HepG2 (cell line): Measurements from ENCODE around the gene PPOX. TPM values are rescaled to one million over a fixed set of nuclear protein-coding genes. Genes with fewer than 3 reads are reported as not detected.

Source experiments
- ATAC-seq: fragments of 200-7000 bp; cut with Tn5 transposase; 3 replicates; pipeline ENCODE4 v1.9.1; 2020; ENCODE audit warnings: mild to moderate bottlenecking, moderate library complexity
- BruUV-seq: library from RNA; stranded (reverse); fragments of 400-500 nt; replicated peaks from 2 replicates; lab custom pipeline; 2021; lab: Mats Ljungman, UMichigan
- CTCF ChIA-PET: fragments of 300-600 bp; formaldehyde crosslinking; extraction: SDS; loops from one replicate; lab custom pipeline; 2021; ENCODE audit warnings: low total read pairs, inconsistent platforms, low intra/inter-chr PET ratio; lab: Yijun Ruan, JAX
- POLR2A ChIA-PET: fragments of 350-600 bp; sonication (Branson Sonifier 250); formaldehyde crosslinking; loops from one replicate; lab custom pipeline; 2020; ENCODE audit warnings: antibody characterized with exemption, inconsistent platforms; lab: Yijun Ruan, JAX
- DNase-seq: peaks from one replicate; pipeline ENCODE4 v3.0.0-alpha.2; 2015; ENCODE audit warnings: low spot score
- FAIRE-seq: peaks from 3 replicates; lab custom pipeline; 2011; peaks lifted over from hg19 to GRCh38; lab: Jason Lieb, UNC
- H2AFZ ChIP-seq: one replicate; pipeline ENCODE4 v1.6.1; 2011; ENCODE audit warnings: low read length, inconsistent platforms
- H3K27ac ChIP-seq: fragments of 300-600 bp; 3 replicates; pipeline ENCODE4 v1.8.0; 2011; ENCODE audit warnings: mixed run types, mild to moderate bottlenecking, mixed read lengths, low read length, inconsistent platforms; ENCODE audit not compliant: insufficient read depth; ENCODE audit errors: extremely low read length
- H3K27me3 ChIP-seq, 2 experiments: fragments of 200-600 bp in 1 of 2; 2 replicates in 1 of 2; 3 replicates in 1 of 2; pipeline versions ENCODE4 v1.6.0 to v1.8.0; 2011; ENCODE audit warnings: low read length in 2 of 2, mild to moderate bottlenecking in 2 of 2, moderate library complexity in 2 of 2, inconsistent platforms in 1 of 2; ENCODE audit not compliant: insufficient read depth in 2 of 2, control insufficient read depth in 1 of 2
- H3K36me3 ChIP-seq, 2 experiments: fragments of 200-600 bp in 1 of 2; replicated peaks in 1 of 2; 2 replicates in 1 of 2; 3 replicates in 1 of 2; pipeline versions ENCODE4 v1.5.1 to v1.8.0; 2011; ENCODE audit warnings: low read length in 2 of 2, inconsistent platforms in 1 of 2; ENCODE audit not compliant: insufficient read depth in 2 of 2, control insufficient read depth in 1 of 2
- H3K4me1 ChIP-seq: 2 replicates; pipeline ENCODE4 v1.5.1; 2012; ENCODE audit warnings: low read length, inconsistent platforms; ENCODE audit not compliant: insufficient read depth
- H3K4me2 ChIP-seq: 2 replicates; pipeline ENCODE4 v1.6.0; 2011; ENCODE audit warnings: low read depth, low read length, inconsistent platforms
- H3K4me3 ChIP-seq, 3 experiments: fragments of 200-600 bp in 1 of 3; sonication (generic), shearing (Covaris generic) in 1 of 3; replicated peaks in 1 of 3; 2 replicates each; pipeline ENCODE4 v1.5.1; 2011 to 2016; ENCODE audit warnings: low read length in 3 of 3, inconsistent platforms in 2 of 3, low read depth in 2 of 3, mild to moderate bottlenecking in 2 of 3, control low read depth in 1 of 3, mixed read lengths in 1 of 3; ENCODE audit not compliant: insufficient read depth in 1 of 3
- H3K79me2 ChIP-seq: one replicate; pipeline ENCODE4 v1.6.1; 2011; ENCODE audit warnings: low read length, inconsistent platforms; ENCODE audit not compliant: insufficient read depth
- H3K9ac ChIP-seq: 2 replicates; pipeline ENCODE4 v1.6.0; 2011; ENCODE audit warnings: mild to moderate bottlenecking, low read depth, low read length, inconsistent platforms; ENCODE audit not compliant: insufficient read depth
- H3K9me3 ChIP-seq: 2 replicates; pipeline ENCODE4 v1.5.1; 2012; ENCODE audit warnings: mild to moderate bottlenecking, low read length
- H4K20me1 ChIP-seq: 2 replicates; pipeline ENCODE4 v1.6.0; 2011; ENCODE audit warnings: inconsistent platforms, mild to moderate bottlenecking, low read length, moderate library complexity; ENCODE audit not compliant: insufficient read depth
- ATF6 ChIP-seq: sonication (generic); formaldehyde crosslinking; conservative IDR thresholded peaks from 2 replicates; pipeline ENCODE4 v1.4.0; 2020; ENCODE audit warnings: missing genetic modification reagents
- ELF4 ChIP-seq: sonication (generic); formaldehyde crosslinking; IDR thresholded peaks from 2 replicates; pipeline ENCODE4 v1.5.0; 2020; ENCODE audit warnings: missing genetic modification reagents, mild to moderate bottlenecking, moderate library complexity, borderline replicate concordance
- HDAC1 ChIP-seq: sonication (generic); formaldehyde crosslinking; IDR thresholded peaks from 2 replicates; pipeline ENCODE4 v1.5.1; 2020; ENCODE audit warnings: mild to moderate bottlenecking, missing genetic modification reagents
- HNRNPUL1 ChIP-seq: fragments of 200-400 bp; formaldehyde crosslinking; IDR thresholded peaks from 2 replicates; pipeline ENCODE4 v1.6.1; 2017; ENCODE audit warnings: low read depth, mild to moderate bottlenecking, low read length, moderate library complexity
- KMT2A ChIP-seq: sonication (generic); formaldehyde crosslinking; IDR thresholded peaks from 2 replicates; pipeline ENCODE4 v1.4.0; 2020; ENCODE audit warnings: missing genetic modification reagents
- NAIF1 ChIP-seq: sonication (generic); formaldehyde crosslinking; IDR thresholded peaks from 2 replicates; pipeline ENCODE4 v1.5.0; 2020; ENCODE audit warnings: mild to moderate bottlenecking, missing genetic modification reagents, borderline replicate concordance
- POLR2A ChIP-seq, 2 experiments: IDR thresholded peaks; 2 replicates each; pipeline ENCODE4 v1.6.1; 2011; ENCODE audit warnings: low read depth in 2 of 2, low read length in 2 of 2, mild to moderate bottlenecking in 1 of 2, moderate library complexity in 1 of 2; ENCODE audit not compliant: insufficient read depth in 1 of 2
- RAD51 ChIP-seq: fragments of 450-650 bp; IDR thresholded peaks from 2 replicates; pipeline ENCODE4 v1.6.1; 2016; ENCODE audit warnings: borderline replicate concordance
- SP4 ChIP-seq: sonication (generic); formaldehyde crosslinking; IDR thresholded peaks from 2 replicates; pipeline ENCODE4 v1.8.1; 2023; ENCODE audit warnings: mild to moderate bottlenecking, missing genetic modification reagents
- STAT5B ChIP-seq: sonication (generic); formaldehyde crosslinking; IDR thresholded peaks from 2 replicates; pipeline ENCODE4 v1.4.0; 2020; ENCODE audit warnings: missing genetic modification reagents
- TBX2 ChIP-seq: sonication (generic); formaldehyde crosslinking; IDR thresholded peaks from 2 replicates; pipeline ENCODE4 v1.5.0; 2020; ENCODE audit warnings: missing genetic modification reagents, mild to moderate bottlenecking, borderline replicate concordance
- YEATS2 ChIP-seq: sonication (generic); formaldehyde crosslinking; IDR thresholded peaks from 2 replicates; pipeline ENCODE4 v1.4.0; 2020; ENCODE audit warnings: missing genetic modification reagents, borderline replicate concordance
- ZMYM3 ChIP-seq: sonication (generic); formaldehyde crosslinking; IDR thresholded peaks from 2 replicates; pipeline ENCODE4 v1.5.1; 2020; ENCODE audit warnings: mild to moderate bottlenecking, missing genetic modification reagents
- ZNF644 ChIP-seq: IDR thresholded peaks from 2 replicates; pipeline ENCODE4 v1.6.1; 2016; ENCODE audit warnings: low read depth
- ZNF720 ChIP-seq: sonication (generic); formaldehyde crosslinking; IDR thresholded peaks from 2 replicates; pipeline ENCODE4 v1.4.0; 2020; ENCODE audit warnings: missing genetic modification reagents
- ZNF772 ChIP-seq: sonication (generic); formaldehyde crosslinking; IDR thresholded peaks from 2 replicates; pipeline ENCODE4 v1.5.0; 2020; ENCODE audit warnings: mild to moderate bottlenecking, missing genetic modification reagents
- WGBS: methylation state at CpG from one replicate; pipeline ENCODE4 v1.1.6; 2017; ENCODE audit warnings: low lambda C conversion rate; 5-methylcytosine and 5-hydroxymethylcytosine counted together
- in situ Hi-C: cut with HindIII; loops from 2 replicates; pipeline ENCODE4 v1.10.0; 2017; ENCODE audit warnings: low pct_unique_long_range_greater_than_20kb; ENCODE audit not compliant: extremely low pct_ligation_motif_present
- intact Hi-C: fragments of 100-400 bp; cut with micrococcal nuclease; formaldehyde crosslinking; loops from one replicate; pipeline ENCODE4 v1.10.0; 2022; ENCODE audit not compliant: unreplicated experiment
- polyA plus RNA-seq, 8 experiments: library from polyadenylated mRNA; depleted of rRNA in 3 of 8; stranded (reverse) in 7 of 8; unstranded in 1 of 8; fragments of >200 nt; fragmentation: Illumina TruSeq in 4 of 8; extraction: Trizol in 4 of 8; gene quantifications; 2 replicates each; pipeline versions ENCODE4 v1.2.1 to v1.2.3, GENCODE V29; 2011 to 2016; ENCODE audit warnings: low read depth in 4 of 8, missing spikeins in 1 of 8, mixed read lengths in 1 of 8; ENCODE audit not compliant: insufficient read depth in 1 of 8
- total RNA-seq, 5 experiments: library from RNA; depleted of rRNA; stranded (reverse); fragments of >200 nt; fragmentation: Illumina TruSeq; extraction: Trizol; gene quantifications; 2 replicates each; pipeline ENCODE4 v1.2.3, GENCODE V29; 2016; ENCODE audit warnings: low read depth in 1 of 5
- TF ChIP-seq, protein P1 (sequence below): IDR thresholded peaks from 2 replicates; pipeline ENCODE4 v1.6.1; 2016
- TF ChIP-seq, protein P2 (sequence below): sonication (generic); formaldehyde crosslinking; IDR thresholded peaks from 2 replicates; pipeline ENCODE4 v1.4.0; 2020; ENCODE audit warnings: mild to moderate bottlenecking, missing genetic modification reagents

Gene PPOX
- total and polyA plus RNA-seq, 2 of the 13 experiments (the other 11 are each of a cell fraction or from before 2014, with no cell fraction given): 15.5 to 27.7 TPM

DNA sequence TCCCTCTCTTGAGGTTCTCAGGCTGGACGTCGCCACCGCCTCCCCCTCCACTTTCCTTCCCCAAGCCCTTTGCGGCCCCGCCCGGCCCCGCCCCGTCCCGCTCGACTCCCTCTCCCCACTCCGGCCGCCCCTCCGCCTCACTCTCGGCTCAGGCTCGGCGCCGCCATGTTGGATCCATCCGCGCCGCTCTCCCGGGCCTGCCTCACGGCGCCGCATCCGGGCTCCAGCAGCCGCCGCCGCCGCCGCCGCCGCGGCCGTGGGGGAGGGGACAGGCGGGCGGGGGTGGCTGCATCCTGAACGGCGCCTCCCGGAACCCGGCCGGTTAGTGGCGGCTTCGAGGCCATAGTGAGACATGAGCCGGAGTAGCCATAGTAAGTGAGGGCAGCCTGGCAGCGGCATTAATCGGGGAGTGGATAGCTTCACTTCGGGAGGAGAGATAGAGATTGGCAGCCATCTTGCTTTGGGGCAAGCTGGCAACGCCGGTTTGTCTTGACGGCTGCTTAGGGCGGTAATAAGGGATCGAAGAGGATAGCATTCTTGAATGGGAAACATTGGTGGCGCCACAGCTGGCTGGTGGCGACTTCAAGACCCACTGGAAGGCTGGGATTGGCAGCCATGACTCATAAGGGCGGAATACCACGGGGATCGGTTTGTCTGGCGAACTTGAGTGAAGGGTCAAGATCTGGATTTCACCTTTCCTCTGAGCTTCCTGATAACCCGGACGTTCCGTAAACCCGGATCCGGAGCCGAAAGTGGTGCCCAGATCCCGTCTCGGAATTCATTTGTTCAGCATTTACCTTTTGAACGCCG is 33.6 kb upstream of the PPOX start, which contains the start of gene DEDD (continued):
- TF ChIP-seq HDAC1 (CRISPR knock-in tag): no peak; the same call in 1 of the 2 replicates

DNA sequence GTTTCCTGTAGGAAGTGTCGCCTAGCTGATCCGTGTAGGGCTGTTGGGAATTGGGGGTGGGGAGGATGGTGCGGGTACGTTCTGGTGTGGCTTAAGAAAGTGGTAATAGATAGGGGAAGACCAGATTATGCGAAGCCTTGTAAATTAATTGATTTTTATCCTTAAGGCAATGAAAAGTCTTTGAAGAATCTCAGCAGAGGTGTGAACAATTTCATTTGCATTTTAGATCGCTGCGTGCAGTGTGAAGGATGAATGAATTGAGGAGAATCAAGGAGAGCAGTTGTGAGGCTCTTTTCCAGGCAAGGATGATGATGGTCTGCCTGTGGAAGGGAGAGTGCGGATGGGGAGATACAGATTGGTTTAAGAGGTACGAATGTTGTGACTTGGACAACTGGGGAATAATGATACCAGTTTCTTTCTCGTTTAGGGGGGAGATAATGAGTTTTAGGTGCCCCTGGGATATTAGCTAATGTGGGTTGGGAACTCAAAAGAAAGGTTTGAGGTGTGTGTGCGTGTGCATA is 32.9 kb upstream of the PPOX start:
- BruUV-seq: TSS peak; percentile 72
- TF ChIP-seq KMT2A (CRISPR knock-in tag) (no peak), ZMYM3 (no peak), ELF4 (CRISPR knock-in tag) (peak; percentile 86; the same call in 1 of the 2 replicates), POLR2A (IDR thresholded peaks at IDR 0.05; ENCODE audit: insufficient read depth in 1 of 2, low read depth in 2 of 2, low read length in 2 of 2) (no peak), HNRNPUL1 (no peak), ZNF644 (CRISPR knock-in tag) (no peak), ZNF772 (CRISPR knock-in tag) (0 out of 2 replicates have a peak, but pooled peaks have one; percentile 23), ZNF720 (no peak), SP4 (CRISPR knock-in tag) (peak; percentile 12; the same call in 1 of the 2 replicates), TBX2 (CRISPR knock-in tag) (0 out of 2 replicates have a peak, but pooled peaks have one; percentile 57), YEATS2 (CRISPR knock-in tag) (no peak), STAT5B (CRISPR knock-in tag) (no peak), ATF6 (no peak), NAIF1 (0 out of 2 replicates have a peak, but pooled peaks have one; percentile 8), RAD51 (no peak)
- TF ChIP-seq, protein P1, sequence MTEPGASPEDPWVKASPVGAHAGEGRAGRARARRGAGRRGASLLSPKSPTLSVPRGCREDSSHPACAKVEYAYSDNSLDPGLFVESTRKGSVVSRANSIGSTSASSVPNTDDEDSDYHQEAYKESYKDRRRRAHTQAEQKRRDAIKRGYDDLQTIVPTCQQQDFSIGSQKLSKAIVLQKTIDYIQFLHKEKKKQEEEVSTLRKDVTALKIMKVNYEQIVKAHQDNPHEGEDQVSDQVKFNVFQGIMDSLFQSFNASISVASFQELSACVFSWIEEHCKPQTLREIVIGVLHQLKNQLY (CRISPR knock-in tag): no peak
- TF ChIP-seq, protein P2, sequence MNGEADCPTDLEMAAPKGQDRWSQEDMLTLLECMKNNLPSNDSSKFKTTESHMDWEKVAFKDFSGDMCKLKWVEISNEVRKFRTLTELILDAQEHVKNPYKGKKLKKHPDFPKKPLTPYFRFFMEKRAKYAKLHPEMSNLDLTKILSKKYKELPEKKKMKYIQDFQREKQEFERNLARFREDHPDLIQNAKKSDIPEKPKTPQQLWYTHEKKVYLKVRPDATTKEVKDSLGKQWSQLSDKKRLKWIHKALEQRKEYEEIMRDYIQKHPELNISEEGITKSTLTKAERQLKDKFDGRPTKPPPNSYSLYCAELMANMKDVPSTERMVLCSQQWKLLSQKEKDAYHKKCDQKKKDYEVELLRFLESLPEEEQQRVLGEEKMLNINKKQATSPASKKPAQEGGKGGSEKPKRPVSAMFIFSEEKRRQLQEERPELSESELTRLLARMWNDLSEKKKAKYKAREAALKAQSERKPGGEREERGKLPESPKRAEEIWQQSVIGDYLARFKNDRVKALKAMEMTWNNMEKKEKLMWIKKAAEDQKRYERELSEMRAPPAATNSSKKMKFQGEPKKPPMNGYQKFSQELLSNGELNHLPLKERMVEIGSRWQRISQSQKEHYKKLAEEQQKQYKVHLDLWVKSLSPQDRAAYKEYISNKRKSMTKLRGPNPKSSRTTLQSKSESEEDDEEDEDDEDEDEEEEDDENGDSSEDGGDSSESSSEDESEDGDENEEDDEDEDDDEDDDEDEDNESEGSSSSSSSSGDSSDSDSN: no peak

More for the DNA sequence above, 32.9 kb upstream of the PPOX start:
- WGBS: 1% methylated on average over 11 of the region's 11 CpGs
- Histone ChIP-seq H3K79me2 (peaks cover 31% of the 10 kb centered on the region), H3K4me2 (peak overlapping the region; percentile 72), H3K9ac (peak overlapping the region; percentile 85), H3K9me3 (no peaks in the 10 kb centered on the region), H3K27ac (peak overlapping the region; percentile 90), H3K36me3 (peaks cover 0 to 2% of the 10 kb centered on the region in 2 experiments; a peak in 1 of 5 replicates), H3K27me3 (no peaks in the 10 kb centered on the region; a peak in 1 of 5 replicates), H3K4me3 (peak overlapping the region; percentile 79 to 82 (median 80)), H4K20me1 (no peaks in the 10 kb centered on the region), H3K4me1 (peaks cover 27% of the 10 kb centered on the region), H2AFZ (peak overlapping the region; percentile 49)
- DNase-seq (no peak), ATAC-seq (peak; percentile 12; the same call in 2 of the 3 replicates), FAIRE-seq (no peak)
- in situ Hi-C loops (no loop called here), intact Hi-C loops (loop anchor here (2.0 to 10.0 kb wide), 2 partner anchors 20 to 138 kb away; partner anchors contain the start of gene UFC1)
- CTCF ChIA-PET: no interaction called here
- POLR2A ChIA-PET: interaction anchor here (0.8 to 3.5 kb wide), 15 partner anchors 20 to 180 kb away, joined by 3 to 43 read pairs (median 7); partner anchors contain the start of genes APOA2, F11R, KLHDC9 and NDUFS2
